CD14-positive monocyte (primary cell): ENCODE results near the gene RSPO3. TPM values are rescaled to one million over a fixed set of nuclear protein-coding genes. Genes with fewer than 3 reads are reported as not detected.

Source experiments
- DNase-seq, 3 donors: peaks; one replicate each; pipeline ENCODE4 v3.0.0-alpha.2; 2011 to 2022
- H2AFZ ChIP-seq: 2 replicates; pipeline ENCODE4 v1.6.0; 2012; ENCODE audit warnings: mild to moderate bottlenecking, low read depth, low read length, inconsistent platforms; ENCODE audit not compliant: insufficient read depth, poor library complexity, severe bottlenecking
- H3K27ac ChIP-seq, 2 donors: 1 replicate in 1 of 2; 2 replicates in 1 of 2; pipeline ENCODE4 v1.5.1; 2012 to 2013; ENCODE audit warnings: low read length in 2 of 2, control low read depth in 1 of 2, inconsistent platforms in 1 of 2, low read depth in 1 of 2, mild to moderate bottlenecking in 1 of 2
- H3K27me3 ChIP-seq, 2 donors: one replicate each; pipeline versions ENCODE4 v1.6.0 to v1.6.1; 2011 to 2013; ENCODE audit warnings: low read length in 2 of 2; ENCODE audit not compliant: control insufficient read depth in 2 of 2, insufficient read depth in 2 of 2
- H3K36me3 ChIP-seq, 2 donors: replicated peaks in 1 of 2; 1 replicate in 1 of 2; 2 replicates in 1 of 2; pipeline versions ENCODE4 v1.5.1 to v1.6.1; 2012 to 2013; ENCODE audit warnings: low read length in 2 of 2, control low read depth in 1 of 2, inconsistent platforms in 1 of 2, mild to moderate bottlenecking in 1 of 2; ENCODE audit not compliant: insufficient read depth in 2 of 2, control insufficient read depth in 1 of 2
- H3K4me1 ChIP-seq, 2 donors: 1 replicate in 1 of 2; 2 replicates in 1 of 2; pipeline versions ENCODE4 v1.5.1 to v1.6.1; 2012 to 2013; ENCODE audit warnings: low read length in 2 of 2, control low read depth in 1 of 2, inconsistent platforms in 1 of 2, mild to moderate bottlenecking in 1 of 2, moderate library complexity in 1 of 2; ENCODE audit not compliant: insufficient read depth in 2 of 2, control insufficient read depth in 1 of 2
- H3K4me2 ChIP-seq: replicated peaks from 2 replicates; pipeline ENCODE3; 2012; ENCODE audit warnings: low read length, moderate library complexity, mild to moderate bottlenecking; ENCODE audit not compliant: poor library complexity, severe bottlenecking; ENCODE audit errors: extremely low read depth
- H3K4me3 ChIP-seq, 3 experiments: fragments of 200-600 bp in 1 of 3; sonication (generic) in 1 of 3; replicated peaks in 1 of 3; 1 replicate in 2 of 3; 2 replicates in 1 of 3; pipeline ENCODE4 v1.5.1; 2011 to 2013; ENCODE audit warnings: low read length in 3 of 3, mild to moderate bottlenecking in 3 of 3, control low read depth in 2 of 3, low read depth in 2 of 3, inconsistent platforms in 1 of 3, moderate library complexity in 1 of 3
- H3K79me2 ChIP-seq: 2 replicates; pipeline ENCODE4 v1.6.0; 2012; ENCODE audit warnings: mild to moderate bottlenecking, control low read depth, inconsistent platforms, low read length, moderate library complexity; ENCODE audit not compliant: insufficient read depth
- H3K9ac ChIP-seq: 2 replicates; pipeline ENCODE4 v1.6.0; 2017; ENCODE audit warnings: low read length, mild to moderate bottlenecking; ENCODE audit not compliant: insufficient read depth, poor library complexity, severe bottlenecking
- H3K9me3 ChIP-seq, 2 donors: replicated peaks in 1 of 2; 1 replicate in 1 of 2; 2 replicates in 1 of 2; pipeline versions ENCODE4 v1.5.1 to v1.6.1; 2012 to 2013; ENCODE audit warnings: low read length in 2 of 2, control low read depth in 1 of 2; ENCODE audit not compliant: control insufficient read depth in 1 of 2, insufficient read depth in 1 of 2
- H4K20me1 ChIP-seq: 2 replicates; pipeline ENCODE4 v1.6.0; 2012; ENCODE audit warnings: mild to moderate bottlenecking, low read length, control low read depth, moderate library complexity; ENCODE audit not compliant: insufficient read depth
- H3K27ac Mint-ChIP-seq, 7 donors: one replicate each; pipeline ENCODE4 v1.8.0; 2020; ENCODE audit warnings: mild to moderate bottlenecking in 7 of 7, mixed read lengths in 7 of 7, moderate library complexity in 6 of 7, inconsistent platforms in 2 of 7
- H3K27me3 Mint-ChIP-seq, 3 donors: one replicate each; pipeline ENCODE4 v1.8.0; 2021 to 2022; ENCODE audit warnings: low read depth in 3 of 3, mild to moderate bottlenecking in 3 of 3, mixed read lengths in 3 of 3, moderate library complexity in 3 of 3, inconsistent platforms in 1 of 3
- H3K36me3 Mint-ChIP-seq, 2 donors: one replicate each; pipeline ENCODE4 v1.8.0; 2020; ENCODE audit warnings: mixed read lengths in 2 of 2, inconsistent platforms in 1 of 2, mild to moderate bottlenecking in 1 of 2
- H3K4me1 Mint-ChIP-seq: one replicate; pipeline ENCODE4 v1.8.0; 2020; ENCODE audit warnings: mild to moderate bottlenecking, mixed read lengths
- H3K4me3 Mint-ChIP-seq, 2 donors: one replicate each; pipeline ENCODE4 v1.8.0; 2020; ENCODE audit warnings: mild to moderate bottlenecking in 2 of 2, mixed read lengths in 2 of 2, moderate library complexity in 1 of 2
- H3K9me3 Mint-ChIP-seq, 7 donors: one replicate each; pipeline ENCODE4 v1.8.0; 2020 to 2022; ENCODE audit warnings: mixed read lengths in 7 of 7, mild to moderate bottlenecking in 6 of 7, moderate library complexity in 6 of 7, inconsistent platforms in 2 of 7
- CTCF ChIP-seq: fragments of 200-600 bp; IDR thresholded peaks from one replicate; pipeline ENCODE4 v1.8.0; 2022; ENCODE audit warnings: antibody characterized with exemption, mild to moderate bottlenecking
- WGBS: methylation state at CpG from one replicate; pipeline ENCODE4 v1.1.5; 2013; ENCODE audit warnings: missing lambda C conversion rate; ENCODE audit not compliant: insufficient coverage; 5-methylcytosine and 5-hydroxymethylcytosine counted together
- intact Hi-C, 2 donors: fragments of 100-400 bp; cut with micrococcal nuclease; formaldehyde crosslinking; loops; one replicate each; pipeline versions ENCODE4 v1.15.0 to v1.15.1; 2023
- polyA plus RNA-seq, 3 donors: library from polyadenylated mRNA; depleted of rRNA in 1 of 3; unstranded in 2 of 3; stranded (reverse) in 1 of 3; fragments of 300-500 nt in 2 of 3; fragments of >200 nt in 1 of 3; fragmentation: Illumina TruSeq in 2 of 3; gene quantifications; 1 replicate in 2 of 3; 2 replicates in 1 of 3; pipeline ENCODE4 v1.2.3, GENCODE V29; 2012 to 2021

Gene RSPO3
- polyA plus RNA-seq, 3 donors = not detected

- peaks cover 4 to 5% of the 10 kb centered on the region in 2 donors for H3K27me3 ChIP-seq
- Mint-ChIP-seq H3K27ac (peak overlapping the region in 5 of 7 donors; percentile 20 to 46 (median 41)), H3K4me1 (peaks cover 21% of the 10 kb centered on the region), H3K4me3 (no peak overlapping the region), H3K9me3 (peaks cover 0 to 2% (median 0%) of the 10 kb centered on the region in 7 donors), H3K36me3 (no peaks in the 10 kb centered on the region), H3K27me3 (peaks cover 5 to 15% (median 7%) of the 10 kb centered on the region in 3 donors)
- H3K4me2 ChIP-seq = no peak overlapping the region
- no peak overlapping the region for H3K4me3 ChIP-seq
- DNase-seq = peak; percentile 22 to 59 (median 47)
- no peak overlapping the region for H2AFZ ChIP-seq
- no peaks in the 10 kb centered on the region for H4K20me1 ChIP-seq
- no peak overlapping the region for H3K9ac ChIP-seq
- H3K36me3 ChIP-seq = no peaks in the 10 kb centered on the region
- H3K9me3 ChIP-seq = no peaks in the 10 kb centered on the region
- H3K4me1 ChIP-seq = peaks cover 13 to 15% of the 10 kb centered on the region in 2 donors
- WGBS = no CpG with 5 or more reads among the region's 3 CpGs
- H3K27ac ChIP-seq = no peak overlapping the region
- intact Hi-C loops = no loop called here
- no peaks in the 10 kb centered on the region for H3K79me2 ChIP-seq
- TF ChIP-seq CTCF = peak; percentile 61
These were observed 17.8 kb upstream of the RSPO3 start for GRCh38 chr6:127100510-127101140.

GRCh38 chr6:127102299-127102698, 16.2 kb upstream of the RSPO3 start:
- intact Hi-C loops = no loop called here
- Mint-ChIP-seq H3K9me3 (peaks cover 0 to 2% (median 0%) of the 10 kb centered on the region in 7 donors), H3K4me1 (peaks cover 21% of the 10 kb centered on the region)

More at GRCh38 chr6:127102299-127102698, 16.2 kb upstream of the RSPO3 start:
- H3K4me3 ChIP-seq = peak overlapping the region in 1 of 3 experiments; percentile 21
- H2AFZ ChIP-seq = no peak overlapping the region
- peaks cover 13 to 15% of the 10 kb centered on the region in 2 donors for H3K4me1 ChIP-seq
- peaks cover 4 to 12% (median 6%) of the 10 kb centered on the region in 3 donors for H3K27me3 Mint-ChIP-seq
- no peaks in the 10 kb centered on the region for H3K79me2 ChIP-seq
- peak overlapping the region; percentile 1 for H3K4me2 ChIP-seq
- no peaks in the 10 kb centered on the region for H4K20me1 ChIP-seq
- DNase-seq = peak; percentile 85 to 94 (median 93)
- no peaks in the 10 kb centered on the region for H3K36me3 Mint-ChIP-seq
- no peak overlapping the region for H3K9ac ChIP-seq
- H3K36me3 ChIP-seq = no peaks in the 10 kb centered on the region
- H3K9me3 ChIP-seq = no peaks in the 10 kb centered on the region
- H3K4me3 Mint-ChIP-seq = no peak overlapping the region
- H3K27me3 ChIP-seq = peaks cover 0 to 2% of the 10 kb centered on the region in 2 donors
- TF ChIP-seq CTCF = no peak
- H3K27ac Mint-ChIP-seq = peak overlapping the region; percentile 67 to 93 (median 85)
- no CpG with 5 or more reads among the region's 2 CpGs for WGBS
- peak overlapping the region in 1 of 2 donors; percentile 74 for H3K27ac ChIP-seq
